NCI-H1105 (cell line): ENCODE results near the gene FLNA.
"Not testable (repeated sequence)": the region's sequence is repeated elsewhere in the genome, so short reads cannot be mapped to it uniquely, and the experiment has no call there.

Experiments used
- DNase-seq: peaks from one replicate; lab custom pipeline; 2025; lab: John Stamatoyannopoulos, UW

Gene FLNA

GRCh38 chrX:154399527-154400368 lies 25.3 kb upstream of the FLNA start:
- no peak for DNase-seq

GRCh38 chrX:154398668-154399526 lies 24.5 kb upstream of the FLNA start:
- peak; percentile 84 for DNase-seq

GRCh38 chrX:154397888-154398667 lies 23.6 kb upstream of the FLNA start, which contains the start of gene RPL10:
Gene RPL10 (plus strand): TSS chrX:154398377. CDS start chrX:154398520, 143 bp downstream.
- DNase-seq = peak; percentile 99

GRCh38 chrX:154396973-154397887 lies 22.8 kb upstream of the FLNA start:
- peak; percentile 57 for DNase-seq

GRCh38 chrX:154396363-154396762 lies 21.9 kb upstream of the FLNA start:
- DNase-seq = not testable (repeated sequence)

DNA sequence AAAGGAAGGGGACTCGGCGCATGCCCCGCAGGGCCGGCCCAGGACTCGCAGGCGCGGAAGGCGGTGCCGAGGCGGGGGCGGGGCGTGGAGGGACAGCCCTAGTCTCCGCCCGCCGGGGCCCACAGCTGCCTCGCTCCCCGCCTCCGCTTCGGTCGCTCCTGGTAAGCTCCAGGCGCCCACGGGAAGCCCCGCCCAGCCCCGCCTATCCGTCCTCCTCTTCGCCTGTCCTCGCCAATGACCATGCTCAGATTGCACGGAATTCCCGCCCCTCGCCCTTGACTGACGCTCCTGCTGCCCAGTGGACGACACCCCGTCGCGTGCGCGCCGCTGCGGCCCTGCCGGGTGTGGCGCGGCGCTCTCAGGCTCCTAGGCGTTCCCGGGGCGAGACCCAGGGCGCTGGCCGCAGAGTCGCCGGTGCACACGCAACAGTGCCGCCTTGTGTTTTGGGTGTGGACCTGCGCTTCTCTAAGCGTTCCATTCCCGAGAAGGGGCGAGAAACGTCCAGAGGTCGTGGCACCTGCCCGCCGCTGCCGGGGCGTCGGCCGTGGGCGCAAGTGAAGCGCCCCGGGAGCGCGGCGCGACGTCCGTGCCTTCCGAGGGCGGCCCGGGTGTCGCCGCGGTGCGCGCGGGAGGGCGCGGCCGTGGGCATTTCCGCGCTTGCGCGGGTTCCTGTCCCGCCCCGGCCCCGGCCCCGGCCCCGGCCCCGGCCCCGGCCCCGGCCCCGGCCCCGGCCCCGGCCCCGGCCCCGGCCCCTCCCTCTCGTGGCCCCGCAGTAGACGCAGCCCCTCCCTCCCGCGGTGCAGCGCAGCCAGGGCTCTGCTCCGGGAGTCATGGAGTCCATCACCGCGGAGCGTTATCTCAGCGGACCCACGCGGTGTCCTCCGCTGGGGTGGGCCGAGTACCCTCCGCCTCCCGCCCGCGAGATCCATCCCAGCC lies 15.6 kb upstream of the FLNA start:
- not testable (repeated sequence) for DNase-seq

GRCh38 chrX:154388649-154389048 lies 14.2 kb upstream of the FLNA start:
- DNase-seq = not testable (repeated sequence)

DNA sequence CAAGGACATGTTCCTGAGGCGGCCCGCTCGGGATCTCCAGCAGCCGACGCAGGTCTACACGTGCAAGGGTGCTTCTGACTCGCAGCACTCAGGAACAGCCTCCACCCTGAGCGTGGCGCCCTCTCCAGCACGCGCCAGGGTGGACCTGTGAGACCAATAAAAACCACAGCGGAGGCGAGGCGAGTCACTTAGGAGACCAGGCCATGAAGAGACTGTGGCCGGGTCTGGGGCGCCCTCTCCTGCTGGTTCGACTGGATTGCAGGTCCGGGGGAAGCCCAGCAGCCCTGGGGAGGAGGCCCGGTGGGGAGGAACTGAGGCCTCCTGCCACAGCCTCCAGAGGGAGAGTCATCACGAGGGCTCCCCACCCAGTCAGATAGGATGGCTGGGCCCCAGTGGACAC lies 13.7 kb upstream of the FLNA start:
- DNase-seq = not testable (repeated sequence)

- no peak for DNase-seq
Measured at GRCh38 chrX:154384284-154384892, 10.0 kb upstream of the FLNA start.

DNA sequence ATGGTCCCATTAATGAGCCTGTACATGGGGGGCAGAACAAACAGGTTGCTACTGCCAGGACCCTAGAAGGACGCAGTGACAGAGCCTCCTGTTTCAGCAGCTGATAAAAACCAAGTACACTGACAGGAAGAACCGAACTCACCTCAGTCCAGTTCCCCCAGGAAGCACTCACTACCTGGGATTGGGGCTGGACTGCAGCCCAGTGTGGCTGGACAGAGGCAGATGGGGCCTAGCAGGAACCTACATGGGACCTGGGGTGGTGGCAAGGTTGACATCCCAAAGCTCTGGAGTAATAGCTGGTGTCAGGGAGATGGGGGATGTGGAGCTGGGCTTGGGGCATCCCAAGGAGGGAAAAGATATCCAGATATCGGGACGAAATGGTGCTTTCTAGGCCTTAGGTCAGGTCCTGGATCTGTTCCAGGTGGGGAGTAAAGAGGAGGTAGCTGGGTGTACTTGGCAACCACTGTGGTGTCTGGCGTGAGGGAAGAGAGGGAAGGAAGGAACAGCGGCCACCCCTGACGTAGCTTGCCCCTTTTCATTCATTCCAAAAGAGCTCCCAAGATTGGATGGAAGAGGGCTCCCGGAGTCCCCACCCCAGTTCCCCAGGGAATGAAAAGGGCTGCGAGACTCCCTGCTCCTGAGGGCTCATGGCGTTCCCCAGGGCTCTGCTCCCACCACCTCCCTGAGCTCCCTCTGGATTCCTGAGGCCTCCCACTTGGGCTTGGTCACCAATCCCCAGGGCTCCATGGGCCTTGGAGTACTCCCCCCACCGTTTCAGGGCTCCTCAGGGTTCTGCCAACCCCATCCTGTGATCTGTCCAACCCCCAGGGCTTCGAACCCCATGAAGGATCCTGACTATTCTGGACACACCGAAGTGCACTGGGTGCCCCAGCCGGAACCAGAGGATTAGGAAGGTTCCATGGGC lies 9.2 kb upstream of the FLNA start:
- DNase-seq = no peak

DNA sequence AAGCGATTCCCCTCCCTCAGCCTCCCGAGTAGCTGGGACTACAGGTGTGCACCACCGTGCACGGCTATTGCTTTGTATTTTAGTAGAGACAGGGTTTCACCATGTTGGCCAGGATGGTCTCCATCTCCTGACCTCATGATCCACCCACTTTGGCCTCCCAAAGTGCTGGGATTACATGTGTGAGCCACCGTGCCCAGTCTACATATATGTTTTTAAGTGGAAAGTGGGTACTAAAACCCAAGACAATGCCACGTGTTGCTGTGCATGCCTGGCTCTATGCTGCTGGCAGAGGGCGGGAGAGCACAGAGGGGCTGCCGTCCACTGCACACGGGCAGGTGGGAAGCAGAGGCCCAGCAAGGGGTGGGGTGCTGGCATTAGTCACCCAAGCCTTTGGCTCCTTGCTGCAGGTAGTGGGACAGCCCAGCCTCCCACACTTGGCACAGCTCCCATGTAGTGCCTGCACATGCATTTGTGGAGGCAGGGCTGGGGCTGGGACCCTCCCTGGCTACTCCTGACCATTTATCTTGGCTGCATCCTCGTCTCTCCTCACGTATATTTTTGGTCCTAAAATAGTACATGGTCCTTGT lies 8.1 kb upstream of the FLNA start:
- no peak for DNase-seq

- no peak for DNase-seq
Measured at GRCh38 chrX:154381271-154381670, 6.8 kb upstream of the FLNA start.

DNA sequence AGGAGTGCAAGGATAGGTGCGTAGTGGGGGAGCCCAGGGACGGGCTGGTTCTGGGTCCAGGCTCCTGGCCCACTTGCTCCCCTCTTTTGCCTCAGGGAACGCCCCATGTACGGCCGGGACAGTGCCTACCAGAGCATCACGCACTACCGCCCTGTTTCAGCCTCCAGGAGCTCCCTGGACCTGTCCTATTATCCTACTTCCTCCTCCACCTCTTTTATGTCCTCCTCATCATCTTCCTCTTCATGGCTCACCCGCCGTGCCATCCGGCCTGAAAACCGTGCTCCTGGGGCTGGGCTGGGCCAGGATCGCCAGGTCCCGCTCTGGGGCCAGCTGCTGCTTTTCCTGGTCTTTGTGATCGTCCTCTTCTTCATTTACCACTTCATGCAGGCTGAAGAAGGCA lies 6.4 kb upstream of the FLNA start:
- DNase-seq = no peak

GRCh38 chrX:154380153-154380552 lies 5.7 kb upstream of the FLNA start:
- no peak for DNase-seq

DNA sequence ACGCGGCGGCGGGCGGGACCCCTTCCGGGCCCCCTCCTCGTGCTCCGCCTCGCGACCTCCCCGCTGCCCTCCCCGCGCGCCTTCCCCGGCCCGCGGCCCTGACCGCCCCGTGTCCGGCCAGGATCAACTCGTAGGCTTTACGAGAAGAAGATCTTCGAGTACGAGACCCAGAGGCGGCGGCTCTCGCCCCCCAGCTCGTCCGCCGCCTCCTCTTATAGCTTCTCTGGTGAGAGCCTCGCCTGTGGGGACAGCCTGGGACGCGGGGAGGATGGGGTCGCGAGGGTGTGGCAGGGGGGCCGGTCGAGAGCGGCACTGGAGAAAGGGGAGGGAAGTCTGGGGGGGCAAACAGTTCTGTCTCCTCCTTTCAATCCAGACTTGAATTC lies 5.1 kb upstream of the FLNA start:
- no peak for DNase-seq

DNA sequence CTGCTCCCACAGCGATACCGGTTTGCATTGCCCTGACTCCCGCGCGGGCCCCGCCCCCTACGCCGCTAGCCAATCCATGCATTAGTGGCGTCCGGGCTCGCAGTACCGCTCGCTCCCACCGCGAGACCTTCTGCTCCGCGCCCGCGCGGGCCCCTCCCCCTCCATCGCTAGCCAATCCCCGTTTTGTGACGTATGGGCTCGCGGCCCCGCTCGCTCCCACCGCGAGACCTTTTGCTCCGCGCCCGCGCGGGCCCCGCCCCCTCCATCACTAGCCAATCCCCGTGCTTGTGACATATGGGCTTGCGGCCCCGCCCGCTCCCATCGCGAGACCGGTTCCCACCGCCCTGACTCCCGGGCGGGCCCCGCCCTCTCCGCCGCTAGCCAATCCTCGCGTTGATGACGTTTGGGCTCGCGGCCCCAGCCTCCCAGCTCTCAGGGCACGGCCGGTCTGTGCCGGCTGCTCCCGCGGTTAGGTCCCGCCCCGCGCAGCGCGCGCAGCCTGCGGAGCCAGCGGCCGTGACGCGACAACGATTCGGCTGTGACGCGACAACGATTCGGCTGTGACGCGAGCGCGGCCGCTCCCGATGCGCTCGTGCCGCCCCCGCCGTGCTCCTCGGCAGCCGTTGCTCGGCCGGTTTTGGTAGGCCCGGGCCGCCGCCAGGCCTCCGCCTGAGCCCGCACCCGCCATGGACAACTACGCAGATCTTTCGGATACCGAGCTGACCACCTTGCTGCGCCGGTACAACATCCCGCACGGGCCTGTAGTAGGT lies 4.5 kb upstream of the FLNA start, which contains the start of gene EMD:
EMD (plus strand) TSS at position 497 of the 770 bp plus-strand sequence; CDS start at position 687, 190 bp downstream.
- peak; percentile 100 for DNase-seq
